Neuronal stem cell (in vitro differentiated cells): ENCODE data around the gene ZNF57.
"Not testable (repeated sequence)": the region's sequence is repeated elsewhere in the genome, so short reads cannot be mapped to it uniquely, and the experiment has no call there.

Source experiments
- DNase-seq: peaks from one replicate; pipeline ENCODE4 v3.0.0-alpha.2; 2013; ENCODE audit warnings: low spot score
- H2AFZ ChIP-seq: one replicate; pipeline ENCODE4 v1.6.1; 2013; ENCODE audit warnings: mild to moderate bottlenecking, low read length, inconsistent platforms
- H2AK5ac ChIP-seq: 2 replicates; pipeline ENCODE4 v1.6.1; 2013; ENCODE audit warnings: low read depth, mild to moderate bottlenecking, inconsistent platforms, low read length, moderate library complexity, mixed read lengths
- H2BK120ac ChIP-seq: 2 replicates; pipeline ENCODE4 v1.6.1; 2013; ENCODE audit warnings: low read depth, mild to moderate bottlenecking, inconsistent platforms, low read length, moderate library complexity, mixed read lengths
- H2BK12ac ChIP-seq: one replicate; pipeline ENCODE4 v1.6.1; 2013; ENCODE audit warnings: low read length, inconsistent platforms
- H2BK15ac ChIP-seq: 2 replicates; pipeline ENCODE4 v1.6.1; 2013; ENCODE audit warnings: mild to moderate bottlenecking, low read length, inconsistent platforms, mixed read lengths
- H2BK5ac ChIP-seq: one replicate; pipeline ENCODE4 v1.6.1; 2013; ENCODE audit warnings: inconsistent platforms, mild to moderate bottlenecking, low read length, moderate library complexity
- H3K14ac ChIP-seq: one replicate; pipeline ENCODE4 v1.6.1; 2013; ENCODE audit warnings: low read length, inconsistent platforms
- H3K18ac ChIP-seq: 2 replicates; pipeline ENCODE4 v1.6.1; 2013; ENCODE audit warnings: low read length, inconsistent platforms
- H3K23ac ChIP-seq: 2 replicates; pipeline ENCODE4 v1.6.1; 2013; ENCODE audit warnings: low read depth, mild to moderate bottlenecking, mixed read lengths, low read length, inconsistent platforms; ENCODE audit not compliant: poor library complexity
- H3K27ac ChIP-seq: replicated peaks from 3 replicates; pipeline ENCODE4 v1.5.1; 2013; ENCODE audit warnings: low read length, inconsistent platforms
- H3K27me3 ChIP-seq, 3 experiments: 2 replicates each; pipeline ENCODE4 v1.6.1; 2013; ENCODE audit warnings: low read length in 3 of 3, mild to moderate bottlenecking in 2 of 3, inconsistent platforms in 1 of 3, low read depth in 1 of 3, mixed read lengths in 1 of 3, moderate library complexity in 1 of 3; ENCODE audit not compliant: control insufficient read depth in 3 of 3, insufficient read depth in 3 of 3
- H3K36me3 ChIP-seq, 2 donors: replicated peaks in 1 of 2; 2 replicates each; pipeline ENCODE4 v1.6.1; 2013; ENCODE audit warnings: low read length in 2 of 2; ENCODE audit not compliant: control insufficient read depth in 2 of 2, insufficient read depth in 2 of 2
- H3K4ac ChIP-seq: 2 replicates; pipeline ENCODE4 v1.6.1; 2013; ENCODE audit warnings: inconsistent platforms, mild to moderate bottlenecking, low read length, moderate library complexity
- H3K4me1 ChIP-seq, 2 donors: 1 replicate in 1 of 2; 2 replicates in 1 of 2; pipeline ENCODE4 v1.6.1; 2013; ENCODE audit warnings: low read length in 2 of 2, low read depth in 1 of 2; ENCODE audit not compliant: control insufficient read depth in 2 of 2, insufficient read depth in 1 of 2
- H3K4me2 ChIP-seq: one replicate; pipeline ENCODE4 v1.6.1; 2013; ENCODE audit warnings: mild to moderate bottlenecking, low read length, inconsistent platforms; ENCODE audit not compliant: insufficient read depth, poor library complexity, severe bottlenecking
- H3K4me3 ChIP-seq, 2 donors: 2 replicates each; pipeline ENCODE4 v1.5.1; 2013; ENCODE audit warnings: low read length in 2 of 2, mild to moderate bottlenecking in 2 of 2, inconsistent platforms in 1 of 2, moderate library complexity in 1 of 2
- H3K79me1 ChIP-seq: one replicate; pipeline ENCODE4 v1.6.1; 2013; ENCODE audit warnings: low read depth, mild to moderate bottlenecking, inconsistent platforms, low read length, moderate library complexity
- H3K9ac ChIP-seq: one replicate; pipeline ENCODE4 v1.6.1; 2013; ENCODE audit warnings: mild to moderate bottlenecking, low read depth, low read length, inconsistent platforms; ENCODE audit not compliant: poor library complexity
- H3K9me3 ChIP-seq, 2 donors: replicated peaks in 1 of 2; 2 replicates each; pipeline versions ENCODE3 to v1.6.1; 2013; ENCODE audit warnings: low read length in 2 of 2, mild to moderate bottlenecking in 2 of 2, inconsistent platforms in 1 of 2, low read depth in 1 of 2, mixed read lengths in 1 of 2, moderate library complexity in 1 of 2; ENCODE audit not compliant: control insufficient read depth in 2 of 2, insufficient read depth in 1 of 2
- H4K8ac ChIP-seq: one replicate; pipeline ENCODE4 v1.6.1; 2013; ENCODE audit warnings: low read depth, mild to moderate bottlenecking, inconsistent platforms, low read length, moderate library complexity
- H4K91ac ChIP-seq: one replicate; pipeline ENCODE4 v1.6.1; 2013; ENCODE audit warnings: low read length, low read depth, mild to moderate bottlenecking, inconsistent platforms; ENCODE audit not compliant: poor library complexity
- WGBS, 2 donors: extraction: QIAGEN DNeasy Blood & Tissue Kit; methylation state at CpG; one replicate each; pipeline ENCODE4 v1.1.7; 2013; ENCODE audit warnings: missing lambda C conversion rate in 2 of 2, mixed read lengths in 1 of 2; ENCODE audit not compliant: insufficient read length in 2 of 2, insufficient replicate concordance in 1 of 2; ENCODE audit errors: extremely low coverage in 2 of 2; 5-methylcytosine and 5-hydroxymethylcytosine counted together

ZNF57 gene

DNA sequence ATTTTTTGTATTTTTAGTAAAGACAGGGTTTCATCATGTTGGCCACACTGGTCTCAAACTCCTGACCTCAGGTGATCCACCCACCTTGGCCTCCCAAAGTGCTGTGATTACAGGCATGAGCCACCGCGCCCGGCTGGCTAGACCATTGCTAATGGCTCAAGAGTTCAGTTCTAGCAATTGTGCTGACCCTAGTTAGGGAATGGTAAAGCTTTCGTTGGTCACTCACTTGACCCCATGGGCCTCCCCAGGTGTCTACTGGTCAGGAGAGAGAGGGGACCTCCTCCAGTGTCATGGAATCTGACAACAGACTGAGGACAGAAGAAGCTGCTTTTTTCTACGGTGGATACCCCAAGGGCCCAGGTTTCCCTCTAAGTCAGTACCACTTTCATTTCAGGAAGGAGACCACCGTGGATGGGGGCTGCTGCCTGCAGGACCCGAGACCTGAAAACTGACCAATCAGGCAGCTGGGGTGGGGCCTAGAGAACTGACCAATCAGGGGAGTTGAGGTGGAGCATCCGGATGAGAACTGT, 34.2 kb upstream of the ZNF57 start:
- Histone ChIP-seq H3K23ac (no peak overlapping the region), H2BK15ac (no peak overlapping the region), H2AK5ac (no peak overlapping the region), H3K9ac (no peak overlapping the region), H3K79me1 (no peaks in the 10 kb centered on the region), H4K8ac (no peak overlapping the region), H2BK120ac (no peak overlapping the region), H3K4me3 (no peak overlapping the region), H4K91ac (no peak overlapping the region), H3K27me3 (no peaks in the 10 kb centered on the region), H3K4me2 (no peak overlapping the region), H3K36me3 (no peaks in the 10 kb centered on the region), H2BK5ac (no peak overlapping the region), H2AFZ (no peak overlapping the region), H3K14ac (no peak overlapping the region), H2BK12ac (no peak overlapping the region), H3K4ac (no peak overlapping the region), H3K9me3 (peaks cover under 1 to 14% of the 10 kb centered on the region in 2 donors), H3K4me1 (no peaks in the 10 kb centered on the region), H3K27ac (no peak overlapping the region), H3K18ac (no peak overlapping the region)
- no peak for DNase-seq
- no CpG with 5 or more reads among the region's 8 CpGs for WGBS, 2 donors

DNA sequence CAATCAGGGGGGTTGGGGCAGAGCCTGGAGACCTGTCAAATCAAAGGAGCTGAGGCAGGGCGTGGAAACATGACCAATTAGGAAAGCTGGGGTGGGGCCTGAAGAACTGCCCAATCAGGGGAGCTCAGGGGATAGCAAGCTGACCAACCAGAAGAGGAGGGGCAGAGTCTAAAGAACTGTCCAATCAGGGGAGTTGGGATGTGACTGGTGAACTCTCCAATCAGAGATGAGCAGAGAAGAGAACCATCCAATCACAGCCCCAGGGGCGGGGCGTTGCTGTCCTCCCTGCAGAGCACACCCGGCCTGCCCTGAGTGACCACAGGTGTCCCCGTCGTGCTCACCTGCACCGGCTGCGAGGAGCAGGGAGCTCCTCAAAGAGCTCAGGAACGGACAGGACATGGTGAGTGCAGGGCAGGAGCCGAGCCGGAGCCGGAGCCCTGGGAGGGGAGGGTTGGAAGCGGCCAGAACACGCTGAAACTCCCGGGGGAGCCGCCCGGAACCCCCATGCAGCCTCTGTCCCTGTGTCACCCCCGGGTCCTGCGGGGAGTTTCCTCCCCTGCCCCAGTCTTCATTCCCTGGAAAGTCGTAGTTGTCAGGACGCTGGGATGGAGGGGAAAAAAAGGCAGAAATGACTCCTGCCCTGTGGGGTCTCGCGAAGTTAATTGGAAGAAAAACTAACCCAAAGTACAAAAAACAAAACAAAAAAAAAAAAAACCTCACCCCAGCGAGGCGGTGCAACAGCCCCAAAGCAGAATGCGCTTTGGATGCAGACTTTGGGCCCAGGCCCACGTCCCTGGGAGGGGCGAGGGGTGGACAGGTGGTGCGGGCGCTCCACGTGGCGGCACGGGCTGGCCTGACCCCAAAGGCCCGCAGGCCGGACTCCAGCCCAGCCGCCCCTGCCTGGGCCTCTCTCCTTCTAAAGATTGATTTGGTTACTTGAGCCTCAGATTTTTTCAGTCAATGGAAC, 33.4 kb upstream of the ZNF57 start, which contains the start of gene ZNF556:
ZNF556 (plus strand) TSS at position 311 of the 967 bp plus-strand sequence; CDS start at position 398, 87 bp downstream.
- H4K8ac ChIP-seq = no peak within 1 kb of the TSS
- no peaks in the 10 kb centered on the region for H3K79me1 ChIP-seq
- H3K4ac ChIP-seq = no peak within 1 kb of the TSS
- H3K18ac ChIP-seq = no peak within 1 kb of the TSS
- no peak within 1 kb of the TSS for H3K9ac ChIP-seq
- H3K36me3 ChIP-seq = no peaks in the 10 kb centered on the region
- no peak within 1 kb of the TSS for H3K23ac ChIP-seq
- H3K4me1 ChIP-seq = no peaks in the 10 kb centered on the region
- no peak within 1 kb of the TSS for H3K4me2 ChIP-seq
- peak within 1 kb of the TSS in 1 of 2 donors; percentile 72 for H3K4me3 ChIP-seq
- H3K27me3 ChIP-seq = no peaks in the 10 kb centered on the region
- H2BK12ac ChIP-seq = no peak within 1 kb of the TSS
- H3K14ac ChIP-seq = no peak within 1 kb of the TSS
- DNase-seq = no peak
- no peak within 1 kb of the TSS for H2AFZ ChIP-seq
- WGBS, 2 donors = no CpG with 5 or more reads among the region's 36 CpGs
- H3K9me3 ChIP-seq = peaks cover 4 to 14% of the 10 kb centered on the region in 2 donors
- no peak within 1 kb of the TSS for H2BK15ac ChIP-seq
- no peak within 1 kb of the TSS for H2BK5ac ChIP-seq
- H2BK120ac ChIP-seq = no peak within 1 kb of the TSS
- H3K27ac ChIP-seq = no peak within 1 kb of the TSS
- H4K91ac ChIP-seq = no peak within 1 kb of the TSS
- H2AK5ac ChIP-seq = no peak within 1 kb of the TSS

DNA sequence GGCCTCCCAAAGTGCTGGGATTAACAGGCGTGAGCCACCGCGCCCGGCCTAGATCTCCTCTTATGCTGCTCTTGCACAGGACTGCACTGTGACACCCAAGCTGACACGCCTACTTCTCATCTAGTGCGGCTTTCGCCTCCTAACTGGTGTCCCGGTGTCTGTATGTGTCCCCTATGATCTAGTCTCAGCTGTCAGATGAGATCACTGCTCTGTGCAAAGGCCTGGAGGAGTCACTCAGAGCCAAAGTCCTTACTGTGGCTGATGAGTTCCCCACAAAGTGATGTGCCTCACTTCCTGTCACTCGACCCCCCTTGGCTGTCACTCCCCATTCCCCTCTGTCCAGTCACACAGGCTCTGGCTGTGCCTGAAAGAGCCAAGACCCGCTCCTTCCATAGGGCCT, 31.1 kb upstream of the ZNF57 start:
- Histone ChIP-seq H3K36me3 (no peaks in the 10 kb centered on the region), H2BK120ac (no peak overlapping the region), H3K79me1 (no peaks in the 10 kb centered on the region), H3K27ac (no peak overlapping the region), H3K4me3 (no peak overlapping the region), H3K9ac (peak overlapping the region; percentile 21), H4K8ac (no peak overlapping the region), H3K4me2 (no peak overlapping the region), H3K23ac (no peak overlapping the region), H2BK15ac (no peak overlapping the region), H3K4ac (no peak overlapping the region), H2AK5ac (no peak overlapping the region), H2AFZ (no peak overlapping the region), H2BK5ac (no peak overlapping the region), H3K4me1 (no peaks in the 10 kb centered on the region), H2BK12ac (no peak overlapping the region), H3K14ac (no peak overlapping the region), H3K18ac (no peak overlapping the region), H3K9me3 (peaks cover 4 to 11% of the 10 kb centered on the region in 2 donors), H3K27me3 (no peaks in the 10 kb centered on the region), H4K91ac (no peak overlapping the region)
- no CpG with 5 or more reads among the region's 10 CpGs for WGBS, 2 donors
- DNase-seq = no peak

DNA sequence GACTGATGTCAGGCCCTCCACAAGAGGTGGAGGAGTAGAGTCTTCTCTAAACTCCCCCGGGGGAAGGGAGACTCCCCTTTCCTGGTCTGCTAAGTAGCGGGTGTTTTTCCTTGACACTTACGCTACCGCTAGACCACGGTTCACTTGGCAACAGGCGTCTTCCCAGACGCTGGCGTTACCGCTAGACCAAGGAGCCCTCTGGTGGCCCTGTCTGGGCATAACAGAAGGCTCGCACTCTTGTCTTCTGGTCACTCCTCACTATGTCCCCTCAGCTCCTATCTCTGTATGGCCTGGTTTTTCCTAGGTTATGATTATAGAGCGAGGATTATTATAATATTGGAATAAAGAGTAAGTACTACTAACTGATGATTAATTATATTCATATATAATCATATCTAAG, 28.6 kb upstream of the ZNF57 start:
- H2AK5ac ChIP-seq, H3K27ac ChIP-seq, H3K79me1 ChIP-seq, H3K4ac ChIP-seq, H4K8ac ChIP-seq, H4K91ac ChIP-seq, H3K4me1 ChIP-seq, H2BK12ac ChIP-seq, H3K4me3 ChIP-seq, H3K23ac ChIP-seq, H2BK120ac ChIP-seq, H2BK15ac ChIP-seq, H3K27me3 ChIP-seq, DNase-seq, H3K9ac ChIP-seq, H3K18ac ChIP-seq, H3K36me3 ChIP-seq, H3K14ac ChIP-seq, H3K4me2 ChIP-seq, H2BK5ac ChIP-seq: not testable (repeated sequence)
- H2AFZ ChIP-seq = peak overlapping the region; percentile 49
- WGBS, 2 donors = no CpG with 5 or more reads among the region's 11 CpGs
- H3K9me3 ChIP-seq = peaks cover 8 to 10% of the 10 kb centered on the region in 2 donors
